ENCODE measurements around the gene TFPI.
"Not testable (repeated sequence)": the region's sequence is repeated elsewhere in the genome, so short reads cannot be mapped to it uniquely, and the experiment has no call there.

TFPI gene

GRCh38 chr2:187552828-187553681 lies 1.2 kb downstream of the TFPI start:
- no peak for DNase-seq

GRCh38 chr2:187552381-187552780 lies 1.9 kb downstream of the TFPI start:
- DNase-seq: no peak

- DNase-seq: no peak
These were observed 3.4 kb downstream of the TFPI start for GRCh38 chr2:187550857-187551256.

- DNase-seq: no peak
These were observed 4.2 kb downstream of the TFPI start for GRCh38 chr2:187549951-187550555.

GRCh38 chr2:187549193-187549592 lies 5.0 kb downstream of the TFPI start:
- DNase-seq: no peak

GRCh38 chr2:187548656-187549055 lies 5.6 kb downstream of the TFPI start:
- no peak for DNase-seq

- no peak for DNase-seq
These were observed 6.8 kb downstream of the TFPI start for GRCh38 chr2:187547353-187547979.

GRCh38 chr2:187546762-187547333 lies 7.4 kb downstream of the TFPI start:
- DNase-seq: no peak

- no peak for DNase-seq
These were observed 8.9 kb downstream of the TFPI start for GRCh38 chr2:187545238-187545751.

GRCh38 chr2:187544371-187545080 lies 9.7 kb downstream of the TFPI start:
- no peak for DNase-seq

- no peak for DNase-seq
These were observed 10.7 kb downstream of the TFPI start for GRCh38 chr2:187543488-187543887.

- no peak for DNase-seq
These were observed 12.1 kb downstream of the TFPI start for GRCh38 chr2:187542123-187542522.

GRCh38 chr2:187541086-187542085 lies 12.8 kb downstream of the TFPI start:
- DNase-seq: no peak

GRCh38 chr2:187538222-187538621 lies 16.0 kb downstream of the TFPI start:
- not testable (repeated sequence) for DNase-seq

- DNase-seq: not testable (repeated sequence)
These were observed 18.9 kb downstream of the TFPI start for GRCh38 chr2:187535381-187535780.

GRCh38 chr2:187532333-187533120 lies 21.7 kb downstream of the TFPI start:
- no peak for DNase-seq

GRCh38 chr2:187529977-187530721 lies 24.1 kb downstream of the TFPI start:
- DNase-seq: no peak

GRCh38 chr2:187529248-187529976 lies 24.8 kb downstream of the TFPI start:
- DNase-seq: no peak

GRCh38 chr2:187528042-187528441 lies 26.2 kb downstream of the TFPI start:
- DNase-seq: no peak

Data from NCI-H1092 treated with DMSO at 0.1 percent for 48 hours (cell line).